Colonic mucosa (tissue), 4 donors: ENCODE results near the gene GRIK4. TPM values are rescaled to one million over a fixed set of nuclear protein-coding genes. Genes with fewer than 3 reads are reported as not detected.

Experiments used
- DNase-seq: peaks from one replicate; pipeline ENCODE4 v3.0.0-alpha.2; 2020
- H3K27ac ChIP-seq: fragments of 200-600 bp; one replicate; pipeline ENCODE4 v1.8.0; 2021
- H3K27me3 ChIP-seq: fragments of 200-600 bp; one replicate; pipeline ENCODE4 v1.8.0; 2021
- H3K36me3 ChIP-seq: fragments of 200-600 bp; one replicate; pipeline ENCODE4 v1.8.0; 2021
- H3K4me1 ChIP-seq: fragments of 200-600 bp; one replicate; pipeline ENCODE4 v1.8.0; 2021; ENCODE audit warnings: mild to moderate bottlenecking
- H3K4me3 ChIP-seq: fragments of 200-600 bp; one replicate; pipeline ENCODE4 v1.8.0; 2021
- H3K9ac ChIP-seq, 2 donors: one replicate each; pipeline ENCODE4 v1.7.0; 2013; ENCODE audit warnings: control low read depth in 2 of 2, low read depth in 2 of 2, low read length in 2 of 2
- H3K9me3 ChIP-seq: fragments of 200-600 bp; one replicate; pipeline ENCODE4 v1.8.0; 2021
- intact Hi-C: fragments of 100-400 bp; cut with DNase I; formaldehyde crosslinking; loops from one replicate; pipeline ENCODE4 v1.14.1; 2022
- total RNA-seq, 2 donors: library from RNA; stranded (reverse); fragmentation: NEBNext Ultra II Directional in 1 of 2; extraction: Animal tissue kit (Norgen Biotek cat#: 25700) in 1 of 2; gene quantifications; one replicate each; pipeline ENCODE4 v1.2.1, GENCODE V29; 2021
- TF ChIP-seq, protein P1 (sequence below): fragments of 200-600 bp; IDR thresholded peaks from one replicate; pipeline ENCODE4 v1.8.0; 2022; ENCODE audit warnings: antibody characterized with exemption, mild to moderate bottlenecking
- donor health status: healthy.
- donor health status: DM: no; HTN: no; CAD: no.
- donor health status: DM: no; HTN: no; CAD: no.

Gene GRIK4
- total RNA-seq, 2 donors from 2014 or later: 0.10 to 0.21 TPM

DNA sequence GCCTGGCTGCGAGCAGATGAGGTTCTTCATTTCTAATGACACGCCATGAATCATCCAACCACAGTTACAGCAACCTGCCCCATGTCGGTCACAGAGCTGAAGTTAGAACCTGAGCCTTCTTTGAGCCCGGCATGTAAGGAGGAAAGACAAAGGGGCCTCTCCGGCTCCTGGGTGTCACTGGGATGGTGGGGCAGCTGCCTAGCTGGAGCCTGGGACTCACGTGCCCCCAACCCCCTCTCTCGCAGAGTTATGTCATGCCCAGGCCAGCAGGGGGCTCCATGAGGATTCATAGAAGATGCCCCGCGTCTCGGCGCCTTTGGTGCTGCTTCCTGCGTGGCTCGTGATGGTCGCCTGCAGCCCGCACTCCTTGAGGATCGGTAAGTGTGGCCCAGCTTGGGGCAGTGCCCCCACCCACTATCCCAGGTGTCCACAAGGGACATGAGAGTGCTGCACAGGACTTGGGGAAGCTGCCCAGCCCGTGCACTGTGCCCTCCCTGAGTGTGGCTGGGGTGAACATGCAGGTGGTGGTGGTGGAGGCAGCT, 148.5 kb downstream of the GRIK4 start:
- DNase-seq: peak; percentile 23
- Histone ChIP-seq H3K9me3 (no peaks in the 10 kb centered on the region), H3K27ac (no peak overlapping the region), H3K4me1 (no peaks in the 10 kb centered on the region), H3K27me3 (no peaks in the 10 kb centered on the region), H3K36me3 (no peaks in the 10 kb centered on the region), H3K9ac (no peak overlapping the region), H3K4me3 (no peak overlapping the region)
- TF ChIP-seq, protein P1, sequence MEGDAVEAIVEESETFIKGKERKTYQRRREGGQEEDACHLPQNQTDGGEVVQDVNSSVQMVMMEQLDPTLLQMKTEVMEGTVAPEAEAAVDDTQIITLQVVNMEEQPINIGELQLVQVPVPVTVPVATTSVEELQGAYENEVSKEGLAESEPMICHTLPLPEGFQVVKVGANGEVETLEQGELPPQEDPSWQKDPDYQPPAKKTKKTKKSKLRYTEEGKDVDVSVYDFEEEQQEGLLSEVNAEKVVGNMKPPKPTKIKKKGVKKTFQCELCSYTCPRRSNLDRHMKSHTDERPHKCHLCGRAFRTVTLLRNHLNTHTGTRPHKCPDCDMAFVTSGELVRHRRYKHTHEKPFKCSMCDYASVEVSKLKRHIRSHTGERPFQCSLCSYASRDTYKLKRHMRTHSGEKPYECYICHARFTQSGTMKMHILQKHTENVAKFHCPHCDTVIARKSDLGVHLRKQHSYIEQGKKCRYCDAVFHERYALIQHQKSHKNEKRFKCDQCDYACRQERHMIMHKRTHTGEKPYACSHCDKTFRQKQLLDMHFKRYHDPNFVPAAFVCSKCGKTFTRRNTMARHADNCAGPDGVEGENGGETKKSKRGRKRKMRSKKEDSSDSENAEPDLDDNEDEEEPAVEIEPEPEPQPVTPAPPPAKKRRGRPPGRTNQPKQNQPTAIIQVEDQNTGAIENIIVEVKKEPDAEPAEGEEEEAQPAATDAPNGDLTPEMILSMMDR: peak; percentile 17
- intact Hi-C loops: no loop called here

DNA sequence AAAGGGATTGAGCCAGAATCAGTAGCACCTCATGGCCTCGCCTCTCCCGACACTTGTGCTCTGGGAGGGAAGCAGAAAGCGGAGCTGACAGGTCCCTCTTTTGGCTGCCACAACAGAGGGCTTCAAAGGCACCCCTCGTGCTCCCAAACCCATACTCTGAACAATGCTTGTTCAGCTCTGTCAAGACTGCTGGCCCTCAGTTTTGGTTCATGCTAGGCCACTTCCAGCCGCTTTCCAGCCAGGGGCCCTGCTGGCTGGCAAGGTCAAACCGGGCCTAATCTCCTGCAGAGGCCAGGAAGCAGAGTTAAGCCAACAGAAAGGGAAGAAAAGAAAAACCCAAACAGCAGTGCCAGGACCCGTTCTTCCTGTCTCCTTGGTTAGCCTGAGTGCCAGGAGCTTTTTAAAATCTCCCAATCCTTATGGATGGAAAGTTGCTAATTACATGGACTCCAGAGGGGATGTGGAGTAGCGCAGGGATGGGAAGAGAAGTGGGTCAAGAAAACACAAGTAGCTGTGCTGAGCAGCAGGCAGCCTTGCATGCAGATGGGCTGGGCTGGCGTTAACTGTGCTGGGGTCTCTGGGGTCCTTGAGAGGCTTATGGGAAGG, 150.6 kb downstream of the GRIK4 start:
- H3K27me3 ChIP-seq: no peaks in the 10 kb centered on the region
- no peak for DNase-seq
- H3K4me1 ChIP-seq: no peaks in the 10 kb centered on the region
- TF ChIP-seq, protein P1: no peak
- intact Hi-C loops: no loop called here
- H3K27ac ChIP-seq: no peak overlapping the region
- H3K36me3 ChIP-seq: no peaks in the 10 kb centered on the region
- no peak overlapping the region for H3K4me3 ChIP-seq
- H3K9me3 ChIP-seq: no peaks in the 10 kb centered on the region
- no peak overlapping the region for H3K9ac ChIP-seq

DNA sequence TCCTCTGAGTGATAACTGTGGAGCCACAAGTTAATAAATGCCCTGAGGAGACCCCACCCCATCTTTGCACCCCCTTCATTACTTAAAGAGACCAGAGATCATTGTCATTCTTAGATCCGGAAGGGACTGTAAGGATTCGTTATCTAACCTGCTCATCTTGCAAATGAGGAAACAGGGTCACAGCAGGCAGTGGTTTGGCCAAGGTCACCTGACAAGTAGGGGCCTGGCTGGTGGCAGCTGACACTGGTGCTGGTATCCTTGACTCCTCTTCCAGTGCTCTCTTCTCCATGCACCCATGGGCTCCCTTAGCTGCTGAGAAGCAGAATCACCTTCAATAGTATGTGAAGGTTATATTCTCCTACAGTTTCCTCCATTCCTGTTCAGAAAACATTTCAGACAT, 151.6 kb downstream of the GRIK4 start:
- Histone ChIP-seq H3K27ac (no peak overlapping the region), H3K4me3 (no peak overlapping the region), H3K27me3 (no peaks in the 10 kb centered on the region), H3K9me3 (no peaks in the 10 kb centered on the region), H3K9ac (no peak overlapping the region), H3K4me1 (no peaks in the 10 kb centered on the region), H3K36me3 (no peaks in the 10 kb centered on the region)
- TF ChIP-seq, protein P1: no peak
- intact Hi-C loops: no loop called here
- no peak for DNase-seq

DNA sequence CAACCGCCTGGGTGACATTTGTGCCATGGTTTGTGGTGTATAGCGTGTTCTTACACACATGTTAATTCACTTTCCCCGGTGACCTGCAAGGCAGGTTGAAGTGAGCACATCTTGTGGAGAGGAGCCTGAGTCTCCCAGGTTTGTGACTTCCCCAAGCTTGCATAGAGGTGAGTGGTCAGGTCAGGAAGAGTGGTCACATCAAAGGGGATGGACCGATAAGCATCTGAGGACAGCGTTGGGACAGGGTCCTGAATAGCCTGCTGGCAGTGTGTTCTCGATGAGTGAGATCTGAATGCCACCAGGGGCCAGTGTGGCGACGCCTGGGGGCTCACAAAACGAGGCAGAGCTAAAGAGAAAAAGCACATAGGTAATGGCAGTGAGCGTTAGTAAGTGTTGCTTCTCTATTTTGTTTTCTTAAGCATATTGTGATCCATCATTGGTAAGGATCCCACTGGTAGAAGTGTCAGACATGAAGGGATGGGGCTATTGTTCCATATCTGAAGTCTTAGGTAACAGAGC, 154.6 kb downstream of the GRIK4 start:
- intact Hi-C loops: no loop called here
- no peak for DNase-seq
- Histone ChIP-seq H3K4me3 (no peak overlapping the region), H3K27ac (no peak overlapping the region), H3K27me3 (no peaks in the 10 kb centered on the region), H3K36me3 (no peaks in the 10 kb centered on the region), H3K9ac (no peak overlapping the region), H3K4me1 (no peaks in the 10 kb centered on the region), H3K9me3 (no peaks in the 10 kb centered on the region)
- TF ChIP-seq, protein P1: no peak

DNA sequence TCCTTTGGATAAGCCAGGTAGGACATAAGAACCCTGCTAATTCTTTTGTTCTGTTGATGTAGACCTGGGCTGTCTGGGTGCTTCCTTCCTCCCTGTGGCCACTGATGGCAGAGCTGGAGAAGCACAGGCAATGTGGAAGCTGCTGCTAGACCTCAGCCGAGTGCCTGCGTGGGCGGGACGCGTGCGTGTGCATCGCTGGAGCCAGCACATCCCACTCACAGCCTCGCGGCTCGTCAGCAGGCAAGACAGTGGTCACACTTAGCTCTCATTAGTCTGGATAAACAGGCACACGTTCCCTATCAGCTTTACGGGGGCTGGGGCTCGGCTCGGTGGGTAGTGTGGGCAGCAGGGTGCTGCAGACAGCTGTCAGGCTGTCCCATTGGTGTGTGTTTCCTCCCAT, 155.7 kb downstream of the GRIK4 start:
- H3K27me3 ChIP-seq: no peaks in the 10 kb centered on the region

More for the DNA sequence above, 155.7 kb downstream of the GRIK4 start:
- no peak for DNase-seq
- TF ChIP-seq, protein P1: no peak
- Histone ChIP-seq H3K36me3 (no peaks in the 10 kb centered on the region), H3K4me3 (no peak overlapping the region), H3K9me3 (no peaks in the 10 kb centered on the region), H3K27ac (no peak overlapping the region), H3K4me1 (no peaks in the 10 kb centered on the region), H3K9ac (no peak overlapping the region)
- intact Hi-C loops: no loop called here
